Esophagus squamous epithelium (tissue), 5 donors: ENCODE measurements around the gene ANXA2. TPM values are rescaled to one million over a fixed set of nuclear protein-coding genes. Genes with fewer than 3 reads are reported as not detected.

ENCODE experiments used
- DNase-seq: peaks from one replicate; lab custom pipeline; 2025; lab: John Stamatoyannopoulos, UW
- H3K27ac ChIP-seq, 4 donors: fragments of 200-600 bp; sonication (generic); one replicate each; pipeline ENCODE4 v1.5.1; 2016 to 2019; ENCODE audit warnings: mild to moderate bottlenecking in 1 of 4
- H3K27me3 ChIP-seq, 4 donors: fragments of 200-600 bp; sonication (generic); 1 replicate in 3 of 4; 2 replicates in 1 of 4; pipeline versions ENCODE4 v1.5.1 to v1.6.0; 2017 to 2021; ENCODE audit warnings: antibody characterized with exemption in 1 of 4
- H3K36me3 ChIP-seq, 3 donors: fragments of 200-600 bp; sonication (generic); one replicate each; pipeline ENCODE4 v1.5.1; 2016 to 2019
- H3K4me1 ChIP-seq, 3 donors: fragments of 200-600 bp; sonication (generic); one replicate each; pipeline ENCODE4 v1.5.1; 2017 to 2019
- H3K4me3 ChIP-seq, 4 donors: fragments of 200-600 bp; sonication (generic); 1 replicate in 3 of 4; 2 replicates in 1 of 4; pipeline ENCODE4 v1.5.1; 2016 to 2019; ENCODE audit warnings: mild to moderate bottlenecking in 2 of 4, moderate library complexity in 1 of 4
- H3K9me3 ChIP-seq, 3 donors: fragments of 200-600 bp; sonication (generic); one replicate each; pipeline ENCODE4 v1.5.1; 2016 to 2019
- POLR2A ChIP-seq, 4 donors: fragments of 450-650 bp; IDR thresholded peaks; one replicate each; pipeline ENCODE4 v1.6.1; 2017; ENCODE audit warnings: antibody characterized with exemption in 4 of 4, mild to moderate bottlenecking in 4 of 4, moderate library complexity in 3 of 4
- WGBS, 2 donors: methylation state at CpG; one replicate each; pipeline ENCODE4 v1.1.5; 2018; 5-methylcytosine and 5-hydroxymethylcytosine counted together
- intact Hi-C: fragments of 100-400 bp; cut with DNase I; formaldehyde crosslinking; loops from one replicate; pipeline ENCODE4 v1.15.0; 2022
- total RNA-seq, 4 donors: library from RNA; depleted of rRNA; stranded (reverse); fragments of >200 nt; gene quantifications; one replicate each; pipeline ENCODE4 v1.1.0, GENCODE V29; 2016
- TF ChIP-seq, protein P1 (sequence below), 6 experiments: fragments of 450-650 bp in 4 of 6; fragments of 200-600 bp in 2 of 6; sonication (generic) in 2 of 6; IDR thresholded peaks; one replicate each; pipeline ENCODE4 v1.5.1; 2016 to 2019; ENCODE audit warnings: antibody characterized with exemption in 6 of 6, mild to moderate bottlenecking in 4 of 6, moderate library complexity in 4 of 6
- donor health status: DM: yes; HTN: yes; CAD: no.

The ANXA2 gene
- total RNA-seq, 4 donors from 2014 or later: 2,116 to 2,445 (median 2,399) TPM

GRCh38 chr15:60320365-60320764 lies 77.4 kb downstream of the ANXA2 start:
- DNase-seq: no peak
- H3K36me3 ChIP-seq: no peaks in the 10 kb centered on the region
- H3K9me3 ChIP-seq: no peaks in the 10 kb centered on the region
- TF ChIP-seq, protein P1, sequence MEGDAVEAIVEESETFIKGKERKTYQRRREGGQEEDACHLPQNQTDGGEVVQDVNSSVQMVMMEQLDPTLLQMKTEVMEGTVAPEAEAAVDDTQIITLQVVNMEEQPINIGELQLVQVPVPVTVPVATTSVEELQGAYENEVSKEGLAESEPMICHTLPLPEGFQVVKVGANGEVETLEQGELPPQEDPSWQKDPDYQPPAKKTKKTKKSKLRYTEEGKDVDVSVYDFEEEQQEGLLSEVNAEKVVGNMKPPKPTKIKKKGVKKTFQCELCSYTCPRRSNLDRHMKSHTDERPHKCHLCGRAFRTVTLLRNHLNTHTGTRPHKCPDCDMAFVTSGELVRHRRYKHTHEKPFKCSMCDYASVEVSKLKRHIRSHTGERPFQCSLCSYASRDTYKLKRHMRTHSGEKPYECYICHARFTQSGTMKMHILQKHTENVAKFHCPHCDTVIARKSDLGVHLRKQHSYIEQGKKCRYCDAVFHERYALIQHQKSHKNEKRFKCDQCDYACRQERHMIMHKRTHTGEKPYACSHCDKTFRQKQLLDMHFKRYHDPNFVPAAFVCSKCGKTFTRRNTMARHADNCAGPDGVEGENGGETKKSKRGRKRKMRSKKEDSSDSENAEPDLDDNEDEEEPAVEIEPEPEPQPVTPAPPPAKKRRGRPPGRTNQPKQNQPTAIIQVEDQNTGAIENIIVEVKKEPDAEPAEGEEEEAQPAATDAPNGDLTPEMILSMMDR (IDR thresholded peaks at IDR 0.05): no peak
- TF ChIP-seq POLR2A (IDR thresholded peaks at IDR 0.05): no peak
- peaks cover 0 to 13% (median 0%) of the 10 kb centered on the region in 4 donors for H3K27me3 ChIP-seq
- peaks cover 0 to 12% (median 5%) of the 10 kb centered on the region in 3 donors for H3K4me1 ChIP-seq
- H3K4me3 ChIP-seq: no peak overlapping the region
- no peak overlapping the region for H3K27ac ChIP-seq
- intact Hi-C loops: loop anchor here (10.0 kb wide), 1 partner anchor 596 kb away; no protein-coding TSS in a partner anchor
- WGBS, 2 donors: 80 to 100% methylated on average over 1 to 4 of the region's 4 CpGs

DNA sequence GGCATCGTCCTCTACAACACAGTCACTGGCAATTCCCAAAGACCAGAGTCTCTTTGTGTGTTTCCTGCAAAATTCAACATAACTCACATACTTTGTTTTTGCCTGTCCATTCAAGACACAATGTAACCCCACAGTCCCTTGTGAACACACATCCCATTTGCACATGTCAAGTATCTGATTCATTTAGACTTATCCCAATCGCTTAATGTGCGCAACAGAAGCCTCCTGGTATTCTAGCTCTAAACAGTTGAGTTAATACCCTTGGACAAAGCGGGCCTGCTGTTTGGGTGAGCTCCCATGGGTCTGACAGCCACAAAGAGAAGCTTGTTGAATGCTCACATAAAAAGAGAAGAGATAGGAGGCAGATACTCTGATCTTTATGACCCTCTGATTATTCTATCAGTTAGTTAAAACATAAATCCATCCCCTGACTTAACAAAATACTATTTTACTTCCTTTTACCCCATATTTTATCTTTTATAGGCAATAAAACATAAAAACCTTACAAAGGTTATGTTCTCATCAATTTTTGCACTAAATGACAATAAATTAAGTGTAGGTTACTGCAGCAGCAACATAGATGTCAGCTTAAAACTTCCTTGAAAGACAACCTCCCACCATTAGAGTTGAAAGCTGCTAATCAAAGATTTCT lies 79.4 kb downstream of the ANXA2 start:
- Histone ChIP-seq H3K4me1 (peaks cover 0 to 12% (median 5%) of the 10 kb centered on the region in 3 donors), H3K9me3 (no peaks in the 10 kb centered on the region), H3K27ac (no peak overlapping the region), H3K27me3 (no peaks in the 10 kb centered on the region), H3K4me3 (no peak overlapping the region), H3K36me3 (no peaks in the 10 kb centered on the region)
- no peak for DNase-seq
- TF ChIP-seq POLR2A (IDR thresholded peaks at IDR 0.05): no peak
- TF ChIP-seq, protein P1 (IDR thresholded peaks at IDR 0.05): no peak
- intact Hi-C loops: no loop called here
- 90 to 92% methylated on average over 4 of the region's 4 CpGs for WGBS, 2 donors

GRCh38 chr15:60316961-60317360 lies 80.8 kb downstream of the ANXA2 start:
- H3K27ac ChIP-seq: no peak overlapping the region
- peaks cover 0 to 12% (median 5%) of the 10 kb centered on the region in 3 donors for H3K4me1 ChIP-seq
- H3K9me3 ChIP-seq: no peaks in the 10 kb centered on the region
- intact Hi-C loops: no loop called here
- H3K27me3 ChIP-seq: no peaks in the 10 kb centered on the region
- no peak for DNase-seq
- no peaks in the 10 kb centered on the region for H3K36me3 ChIP-seq
- H3K4me3 ChIP-seq: no peak overlapping the region
- 38 to 89% methylated on average over 4 of the region's 4 CpGs for WGBS, 2 donors
- TF ChIP-seq POLR2A (IDR thresholded peaks at IDR 0.05): no peak
- TF ChIP-seq, protein P1 (IDR thresholded peaks at IDR 0.05): no peak

- peaks cover 0 to 12% (median 5%) of the 10 kb centered on the region in 3 donors for H3K4me1 ChIP-seq
- intact Hi-C loops: no loop called here
- H3K27me3 ChIP-seq: no peaks in the 10 kb centered on the region
- DNase-seq: no peak
- no peak overlapping the region for H3K4me3 ChIP-seq
- TF ChIP-seq, protein P1 (IDR thresholded peaks at IDR 0.05): no peak
- no peak for TF ChIP-seq POLR2A (IDR thresholded peaks at IDR 0.05)
- WGBS, 2 donors: 26 to 41% methylated on average over 4 of the region's 4 CpGs
- no peaks in the 10 kb centered on the region for H3K9me3 ChIP-seq
- H3K36me3 ChIP-seq: no peaks in the 10 kb centered on the region
- no peak overlapping the region for H3K27ac ChIP-seq
Measured at GRCh38 chr15:60315878-60316277, 81.9 kb downstream of the ANXA2 start.

GRCh38 chr15:60313906-60314305 lies 83.9 kb downstream of the ANXA2 start:
- no peaks in the 10 kb centered on the region for H3K36me3 ChIP-seq
- WGBS, 2 donors: 75 to 86% methylated on average over 4 of the region's 4 CpGs
- no peak for DNase-seq
- peaks cover 0 to 12% (median 5%) of the 10 kb centered on the region in 3 donors for H3K4me1 ChIP-seq
- intact Hi-C loops: no loop called here
- H3K27me3 ChIP-seq: peaks cover 0 to 12% (median 0%) of the 10 kb centered on the region in 4 donors
- H3K27ac ChIP-seq: no peak overlapping the region
- no peak overlapping the region for H3K4me3 ChIP-seq
- no peaks in the 10 kb centered on the region for H3K9me3 ChIP-seq
- no peak for TF ChIP-seq POLR2A (IDR thresholded peaks at IDR 0.05)
- TF ChIP-seq, protein P1 (IDR thresholded peaks at IDR 0.05): no peak
